HepG2 (cell line): ENCODE data around the gene LYST. TPM values are rescaled to one million over a fixed set of nuclear protein-coding genes. Genes with fewer than 3 reads are reported as not detected.
A peak's percentile ranks its signal among the peaks of the same experiment; 100 is the strongest.
"Not testable (repeated sequence)": the region's sequence is repeated elsewhere in the genome, so short reads cannot be mapped to it uniquely, and the experiment has no call there.

ENCODE experiments used
- ATAC-seq: fragments of 200-7000 bp; cut with Tn5 transposase; 3 replicates; pipeline ENCODE4 v1.9.1; 2020; ENCODE audit warnings: mild to moderate bottlenecking, moderate library complexity
- BruUV-seq: library from RNA; stranded (reverse); fragments of 400-500 nt; replicated peaks from 2 replicates; lab custom pipeline; 2021; lab: Mats Ljungman, UMichigan
- CTCF ChIA-PET: fragments of 300-600 bp; formaldehyde crosslinking; extraction: SDS; loops from one replicate; lab custom pipeline; 2021; ENCODE audit warnings: low total read pairs, inconsistent platforms, low intra/inter-chr PET ratio; lab: Yijun Ruan, JAX
- POLR2A ChIA-PET: fragments of 350-600 bp; sonication (Branson Sonifier 250); formaldehyde crosslinking; loops from one replicate; lab custom pipeline; 2020; ENCODE audit warnings: antibody characterized with exemption, inconsistent platforms; lab: Yijun Ruan, JAX
- DNase-seq: peaks from one replicate; pipeline ENCODE4 v3.0.0-alpha.2; 2015; ENCODE audit warnings: low spot score
- FAIRE-seq: peaks from 3 replicates; lab custom pipeline; 2011; peaks lifted over from hg19 to GRCh38; lab: Jason Lieb, UNC
- H2AFZ ChIP-seq: one replicate; pipeline ENCODE4 v1.6.1; 2011; ENCODE audit warnings: low read length, inconsistent platforms
- H3K27ac ChIP-seq: fragments of 300-600 bp; 3 replicates; pipeline ENCODE4 v1.8.0; 2011; ENCODE audit warnings: mixed run types, mild to moderate bottlenecking, mixed read lengths, low read length, inconsistent platforms; ENCODE audit not compliant: insufficient read depth; ENCODE audit errors: extremely low read length
- H3K27me3 ChIP-seq, 2 experiments: fragments of 200-600 bp in 1 of 2; 2 replicates in 1 of 2; 3 replicates in 1 of 2; pipeline versions ENCODE4 v1.6.0 to v1.8.0; 2011; ENCODE audit warnings: low read length in 2 of 2, mild to moderate bottlenecking in 2 of 2, moderate library complexity in 2 of 2, inconsistent platforms in 1 of 2; ENCODE audit not compliant: insufficient read depth in 2 of 2, control insufficient read depth in 1 of 2
- H3K36me3 ChIP-seq, 2 experiments: fragments of 200-600 bp in 1 of 2; replicated peaks in 1 of 2; 2 replicates in 1 of 2; 3 replicates in 1 of 2; pipeline versions ENCODE4 v1.5.1 to v1.8.0; 2011; ENCODE audit warnings: low read length in 2 of 2, inconsistent platforms in 1 of 2; ENCODE audit not compliant: insufficient read depth in 2 of 2, control insufficient read depth in 1 of 2
- H3K4me1 ChIP-seq: 2 replicates; pipeline ENCODE4 v1.5.1; 2012; ENCODE audit warnings: low read length, inconsistent platforms; ENCODE audit not compliant: insufficient read depth
- H3K4me2 ChIP-seq: 2 replicates; pipeline ENCODE4 v1.6.0; 2011; ENCODE audit warnings: low read depth, low read length, inconsistent platforms
- H3K4me3 ChIP-seq, 3 experiments: fragments of 200-600 bp in 1 of 3; sonication (generic), shearing (Covaris generic) in 1 of 3; replicated peaks in 1 of 3; 2 replicates each; pipeline ENCODE4 v1.5.1; 2011 to 2016; ENCODE audit warnings: low read length in 3 of 3, inconsistent platforms in 2 of 3, low read depth in 2 of 3, mild to moderate bottlenecking in 2 of 3, control low read depth in 1 of 3, mixed read lengths in 1 of 3; ENCODE audit not compliant: insufficient read depth in 1 of 3
- H3K79me2 ChIP-seq: one replicate; pipeline ENCODE4 v1.6.1; 2011; ENCODE audit warnings: low read length, inconsistent platforms; ENCODE audit not compliant: insufficient read depth
- H3K9ac ChIP-seq: 2 replicates; pipeline ENCODE4 v1.6.0; 2011; ENCODE audit warnings: mild to moderate bottlenecking, low read depth, low read length, inconsistent platforms; ENCODE audit not compliant: insufficient read depth
- H3K9me3 ChIP-seq: 2 replicates; pipeline ENCODE4 v1.5.1; 2012; ENCODE audit warnings: mild to moderate bottlenecking, low read length
- H4K20me1 ChIP-seq: 2 replicates; pipeline ENCODE4 v1.6.0; 2011; ENCODE audit warnings: inconsistent platforms, mild to moderate bottlenecking, low read length, moderate library complexity; ENCODE audit not compliant: insufficient read depth
- CTCF ChIP-seq: sonication (generic); formaldehyde crosslinking; IDR thresholded peaks from 2 replicates; pipeline ENCODE4 v1.5.0; 2020; ENCODE audit warnings: mild to moderate bottlenecking, missing genetic modification reagents, moderate library complexity
- TFAP4 ChIP-seq: sonication (generic); IDR thresholded peaks from 2 replicates; pipeline ENCODE4 v1.6.1; 2016; ENCODE audit warnings: low read depth, borderline replicate concordance
- ZMYM4 ChIP-seq: sonication (generic); formaldehyde crosslinking; IDR thresholded peaks from 2 replicates; pipeline ENCODE4 v1.8.1; 2023; ENCODE audit warnings: mild to moderate bottlenecking, missing genetic modification reagents
- ZNF574 ChIP-seq: sonication (generic); formaldehyde crosslinking; IDR thresholded peaks from 2 replicates; pipeline ENCODE4 v1.4.0; 2020; ENCODE audit warnings: missing genetic modification reagents
- ZNF878 ChIP-seq: sonication (generic); formaldehyde crosslinking; IDR thresholded peaks from 2 replicates; pipeline ENCODE4 v1.8.1; 2023; ENCODE audit warnings: mild to moderate bottlenecking, missing genetic modification reagents, moderate library complexity
- WGBS: methylation state at CpG from one replicate; pipeline ENCODE4 v1.1.6; 2017; ENCODE audit warnings: low lambda C conversion rate; 5-methylcytosine and 5-hydroxymethylcytosine counted together
- in situ Hi-C: cut with HindIII; loops from 2 replicates; pipeline ENCODE4 v1.10.0; 2017; ENCODE audit warnings: low pct_unique_long_range_greater_than_20kb; ENCODE audit not compliant: extremely low pct_ligation_motif_present
- intact Hi-C: fragments of 100-400 bp; cut with micrococcal nuclease; formaldehyde crosslinking; loops from one replicate; pipeline ENCODE4 v1.10.0; 2022; ENCODE audit not compliant: unreplicated experiment
- polyA plus RNA-seq, 8 experiments: library from polyadenylated mRNA; depleted of rRNA in 3 of 8; stranded (reverse) in 7 of 8; unstranded in 1 of 8; fragments of >200 nt; fragmentation: Illumina TruSeq in 4 of 8; extraction: Trizol in 4 of 8; gene quantifications; 2 replicates each; pipeline versions ENCODE4 v1.2.1 to v1.2.3, GENCODE V29; 2011 to 2016; ENCODE audit warnings: low read depth in 4 of 8, missing spikeins in 1 of 8, mixed read lengths in 1 of 8; ENCODE audit not compliant: insufficient read depth in 1 of 8
- total RNA-seq, 5 experiments: library from RNA; depleted of rRNA; stranded (reverse); fragments of >200 nt; fragmentation: Illumina TruSeq; extraction: Trizol; gene quantifications; 2 replicates each; pipeline ENCODE4 v1.2.3, GENCODE V29; 2016; ENCODE audit warnings: low read depth in 1 of 5

The LYST gene
- total and polyA plus RNA-seq, 2 of the 13 experiments (the other 11 are each of a cell fraction or from before 2014, with no cell fraction given), result 0.91 to 2.5 TPM

- TF ChIP-seq ZNF878 (CRISPR knock-in tag) (0 out of 2 replicates have a peak, but pooled peaks have one; percentile 18), TFAP4 (peak; percentile 43; the same call in 1 of the 2 replicates), ZMYM4 (peak; percentile 44; the same call in 1 of the 2 replicates), CTCF (CRISPR knock-in tag) (peak; percentile 27; the same call in 1 of the 2 replicates), ZNF574 (CRISPR knock-in tag) (peak; percentile 90)
- POLR2A ChIA-PET, H3K4me1 ChIP-seq, BruUV-seq, H3K4me2 ChIP-seq, FAIRE-seq, H3K36me3 ChIP-seq, H3K27me3 ChIP-seq, H3K9me3 ChIP-seq, H2AFZ ChIP-seq, H4K20me1 ChIP-seq, intact Hi-C loops, H3K9ac ChIP-seq, H3K4me3 ChIP-seq, in situ Hi-C loops, H3K27ac ChIP-seq, CTCF ChIA-PET, H3K79me2 ChIP-seq, DNase-seq: not testable (repeated sequence)
- 97% methylated on average over 4 of the region's 5 CpGs for WGBS
- ATAC-seq, result peak; percentile 51; the same call in 2 of the 3 replicates
Measured at GRCh38 chr1:235845656-235846107, 21.0 kb downstream of the LYST start.
